Neural cell (in vitro differentiated cells): ENCODE results near the gene ENAH.

Source experiments
- CTCF ChIP-seq: fragments of 450-650 bp; IDR thresholded peaks from 2 replicates; pipeline ENCODE4 v1.5.1; 2014; ENCODE audit warnings: antibody characterized with exemption, mild to moderate bottlenecking, moderate library complexity; ENCODE audit not compliant: poor library complexity, severe bottlenecking
- EP300 ChIP-seq: fragments of 450-650 bp; conservative IDR thresholded peaks from 2 replicates; pipeline ENCODE4 v1.6.1; 2014; ENCODE audit warnings: antibody characterized with exemption, mild to moderate bottlenecking, moderate library complexity; ENCODE audit not compliant: poor library complexity, severe bottlenecking
- EZH2 ChIP-seq: fragments of 200-600, 300-800 bp; shearing (Covaris generic), sonication (generic); IDR thresholded peaks from 2 replicates; pipeline ENCODE4 v1.6.1; 2014; ENCODE audit warnings: antibody characterized with exemption, low read length, borderline replicate concordance, mild to moderate bottlenecking; ENCODE audit not compliant: insufficient read depth, poor library complexity, severe bottlenecking
- MXI1 ChIP-seq: fragments of 450-650 bp; conservative IDR thresholded peaks from 2 replicates; pipeline ENCODE4 v1.6.1; 2014; ENCODE audit warnings: antibody characterized with exemption, mild to moderate bottlenecking; ENCODE audit not compliant: poor library complexity, severe bottlenecking
- POLR2AphosphoS5 ChIP-seq: IDR thresholded peaks from 2 replicates; pipeline ENCODE4 v1.6.1; 2012
- RAD21 ChIP-seq: fragments of 450-650 bp; conservative IDR thresholded peaks from 2 replicates; pipeline ENCODE4 v1.6.1; 2014; ENCODE audit warnings: antibody characterized with exemption, mild to moderate bottlenecking, moderate library complexity
- REST ChIP-seq: IDR thresholded peaks from 2 replicates; pipeline ENCODE4 v1.6.1; 2012; ENCODE audit warnings: borderline replicate concordance
- SMC3 ChIP-seq: fragments of 450-650 bp; conservative IDR thresholded peaks from 2 replicates; pipeline ENCODE4 v1.6.1; 2014; ENCODE audit warnings: antibody characterized with exemption, mild to moderate bottlenecking, moderate library complexity; ENCODE audit not compliant: poor library complexity

GRCh38 chr1:225451340-225451739 lies 201.6 kb downstream of the ENAH start:
- no peak for TF ChIP-seq CTCF
- TF ChIP-seq POLR2AphosphoS5 = no peak
- no peak for TF ChIP-seq EZH2
- TF ChIP-seq MXI1 = no peak
- no peak for TF ChIP-seq EP300
- no peak for TF ChIP-seq SMC3
- TF ChIP-seq REST = no peak
- TF ChIP-seq RAD21 = no peak
